Neural progenitor cell (in vitro differentiated cells): ENCODE data around the gene AGAP5.

Source experiments
- CTCF ChIP-seq: fragments of 200-600 bp; sonication (generic); IDR thresholded peaks from 2 replicates; pipeline ENCODE4 v1.5.1; 2017; ENCODE audit warnings: antibody characterized with exemption, mild to moderate bottlenecking
- EZH2 ChIP-seq: fragments of 200-600 bp; sonication (generic); IDR thresholded peaks from 2 replicates; pipeline ENCODE4 v1.6.1; 2017; ENCODE audit warnings: antibody characterized with exemption, mild to moderate bottlenecking, moderate library complexity
- EZH2phosphoT487 ChIP-seq: fragments of 200-600 bp; sonication (generic); IDR thresholded peaks from 2 replicates; pipeline ENCODE4 v1.6.1; 2017; ENCODE audit warnings: antibody characterized with exemption

- TF ChIP-seq EZH2phosphoT487: no peak
- TF ChIP-seq CTCF: no peak
- no peak for TF ChIP-seq EZH2
These were observed 42.0 kb downstream of the AGAP5 start, which contains the start of gene SYNPO2L for GRCh38 chr10:73655990-73656298.
